HuH-7 (cell line): ENCODE results near the gene PLCB1.
A peak's percentile ranks its signal among the peaks of the same experiment; 100 is the strongest.

Source experiments
- DNase-seq: peaks from one replicate; pipeline ENCODE4 v3.0.0; 2011; ENCODE audit warnings: low spot score

PLCB1 gene

GRCh38 chr20:8722277-8722928 is 590.3 kb downstream of the PLCB1 start:
- DNase-seq: peak; percentile 62

GRCh38 chr20:8723296-8723695 is 591.2 kb downstream of the PLCB1 start:
- DNase-seq: no peak

DNA sequence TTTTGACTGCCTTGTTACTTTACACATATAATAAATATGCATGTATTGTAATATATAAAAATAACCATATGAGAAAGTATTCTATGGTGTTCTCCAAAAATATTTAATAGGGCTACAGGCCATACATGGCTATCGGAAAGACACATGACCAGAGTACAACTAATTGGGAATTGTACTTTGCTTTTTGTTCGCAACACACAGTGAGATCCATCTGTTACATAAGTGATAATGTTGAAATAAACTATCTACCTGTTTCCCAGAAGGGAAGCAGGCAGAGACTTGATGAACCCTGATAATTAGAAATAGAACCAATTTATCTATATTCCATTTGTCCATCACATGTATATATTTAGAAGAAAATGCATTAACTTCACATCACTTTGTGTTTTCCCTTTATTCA is 592.8 kb downstream of the PLCB1 start:
- no peak for DNase-seq

DNA sequence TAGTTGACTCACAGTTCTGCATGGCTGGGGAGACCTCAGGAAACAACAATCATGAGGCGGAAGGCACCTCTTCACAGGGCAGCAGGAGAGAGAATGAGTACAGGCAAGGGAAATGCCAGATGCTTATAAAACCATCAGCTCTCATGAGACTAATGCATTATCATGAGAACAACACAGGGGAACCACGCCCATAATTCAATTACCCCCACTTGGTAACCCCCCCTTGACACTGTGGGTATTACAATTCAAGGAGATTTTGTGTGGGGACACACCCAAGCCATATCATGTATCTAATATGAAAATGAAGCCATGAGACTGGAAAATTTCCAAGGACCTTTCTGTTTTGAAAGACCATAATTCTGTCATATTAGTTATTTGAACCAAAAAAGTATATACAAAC is 594.4 kb downstream of the PLCB1 start:
- no peak for DNase-seq

- DNase-seq: no peak
Measured at GRCh38 chr20:8735014-8735413, 602.9 kb downstream of the PLCB1 start.

DNA sequence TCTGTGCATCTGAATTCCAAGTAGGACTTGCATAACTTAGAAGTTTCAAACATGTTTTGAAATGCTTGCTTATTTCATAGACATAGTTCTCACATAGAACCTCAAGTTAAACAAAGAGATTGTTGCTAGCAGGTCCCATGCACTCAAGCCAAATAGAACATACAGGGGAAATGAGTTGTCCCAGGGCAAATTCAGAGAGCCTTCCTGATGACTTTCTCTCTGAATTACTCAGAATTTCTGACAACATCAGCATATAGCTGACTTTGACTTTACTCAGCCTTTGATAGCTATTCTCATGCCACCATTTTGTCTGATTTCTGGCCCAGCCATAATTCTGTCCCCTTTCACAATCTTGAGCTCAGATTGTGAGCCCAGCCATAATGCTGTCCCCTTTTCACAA is 603.6 kb downstream of the PLCB1 start:
- no peak for DNase-seq

DNA sequence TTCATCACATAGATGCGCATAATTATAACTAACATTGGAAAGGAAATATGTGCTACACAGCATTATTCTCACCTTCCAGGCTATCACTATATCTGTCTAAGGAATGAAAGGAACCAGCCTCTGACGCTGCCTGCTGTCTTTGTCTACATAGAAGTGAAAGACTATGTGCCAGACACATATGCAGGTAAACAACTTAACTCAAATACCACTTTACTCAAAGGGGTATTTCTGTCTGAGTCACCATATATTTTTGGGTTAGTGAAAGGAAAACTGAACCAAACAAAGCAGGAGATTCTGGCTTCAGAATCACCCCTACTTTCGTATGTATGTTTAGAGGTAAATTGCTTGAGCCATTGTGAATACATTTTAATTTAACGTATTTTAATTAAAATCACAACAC is 608.2 kb downstream of the PLCB1 start:
- DNase-seq: no peak

- DNase-seq: no peak
Measured at GRCh38 chr20:8744228-8744844, 612.3 kb downstream of the PLCB1 start.

DNA sequence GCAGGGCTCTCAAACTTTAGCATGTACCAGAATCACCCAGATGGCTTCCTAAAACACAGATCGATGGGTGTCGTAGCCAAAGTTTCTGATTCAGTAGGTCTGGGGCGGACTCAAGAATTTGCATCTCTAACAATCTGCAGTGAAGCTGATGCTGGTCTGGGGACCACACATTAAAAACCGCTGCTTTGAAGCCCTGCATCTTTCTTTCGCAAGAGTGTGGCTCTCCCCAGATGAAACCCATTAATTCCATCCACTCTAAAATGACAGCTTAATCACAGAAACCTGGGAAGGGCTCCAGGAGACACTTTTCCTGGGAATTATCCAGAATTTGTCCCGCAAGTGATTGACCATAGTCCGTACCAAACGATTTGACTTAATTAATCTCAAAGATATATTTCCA is 617.0 kb downstream of the PLCB1 start:
- no peak for DNase-seq

DNA sequence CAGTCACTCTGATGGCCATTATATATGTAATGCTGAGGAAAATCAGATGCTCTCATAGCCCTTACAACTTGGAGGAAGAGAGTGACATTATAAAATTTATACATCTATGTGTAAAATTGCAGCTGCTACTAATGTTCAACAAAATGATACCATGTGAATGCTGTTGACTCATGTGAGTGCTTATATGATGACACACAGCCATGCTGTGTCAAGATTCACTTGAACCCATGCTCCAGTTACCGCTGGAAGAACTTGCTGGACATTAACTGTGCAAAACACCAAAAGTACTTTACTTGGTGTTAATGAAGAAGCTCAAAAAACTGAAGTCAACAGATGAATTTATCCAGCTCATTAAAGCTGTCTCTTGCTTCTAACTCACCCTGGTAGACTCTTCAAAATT is 617.9 kb downstream of the PLCB1 start:
- no peak for DNase-seq

DNA sequence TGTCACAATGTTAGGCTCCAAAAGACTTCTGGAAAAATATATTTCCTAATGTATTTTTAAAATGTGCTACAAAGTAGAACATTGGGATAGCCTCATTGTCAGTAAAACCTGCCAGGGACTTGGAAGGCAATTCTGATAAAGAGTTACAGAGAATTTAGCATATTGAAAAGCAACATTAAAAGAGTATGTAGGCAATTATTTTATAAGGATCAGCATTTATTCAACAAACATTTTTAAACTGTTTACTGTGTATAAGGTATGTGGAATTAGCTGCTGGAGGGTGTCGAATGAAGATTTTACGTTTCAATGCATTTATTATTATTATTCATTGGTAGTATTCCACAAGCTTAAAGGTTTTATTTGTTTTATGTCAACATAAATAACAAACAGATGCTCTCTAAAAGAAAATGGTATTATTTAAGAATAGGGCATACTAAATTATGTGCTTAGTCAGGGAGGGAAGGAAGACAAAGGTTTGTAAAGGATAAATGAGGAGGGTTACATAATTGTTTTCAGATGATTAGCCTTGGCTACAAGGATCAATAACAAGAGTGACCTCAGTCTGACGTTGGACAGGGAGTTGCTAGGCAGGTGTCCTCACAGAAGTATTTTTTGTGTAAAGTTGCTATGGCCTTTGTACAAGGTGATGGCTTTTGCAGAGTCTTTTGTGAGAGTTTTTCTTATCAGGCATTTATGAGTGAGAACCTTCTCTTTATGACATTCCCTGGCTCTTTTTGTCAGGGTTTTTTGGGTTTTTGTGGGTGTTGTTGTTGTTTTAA is 623.5 kb downstream of the PLCB1 start:
- DNase-seq: no peak

DNA sequence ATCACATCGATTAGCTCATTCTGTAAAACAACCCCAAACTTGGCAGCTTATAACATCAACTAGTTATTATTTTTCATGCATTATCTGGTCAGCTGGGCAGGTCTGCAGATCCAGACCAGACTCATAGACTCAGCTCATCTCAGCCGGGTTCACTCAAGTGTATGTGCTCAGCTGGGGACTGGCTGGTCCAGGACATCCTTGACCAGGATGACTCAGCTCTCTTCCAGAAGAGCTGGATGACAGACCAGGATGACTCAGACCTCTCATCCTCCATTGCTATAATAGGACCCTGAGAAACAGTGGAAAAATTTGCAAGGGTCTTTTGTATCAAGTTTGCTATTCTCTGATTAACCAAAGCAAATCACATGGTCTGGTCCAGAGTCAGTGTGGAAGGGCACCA is 624.3 kb downstream of the PLCB1 start:
- DNase-seq: no peak

DNA sequence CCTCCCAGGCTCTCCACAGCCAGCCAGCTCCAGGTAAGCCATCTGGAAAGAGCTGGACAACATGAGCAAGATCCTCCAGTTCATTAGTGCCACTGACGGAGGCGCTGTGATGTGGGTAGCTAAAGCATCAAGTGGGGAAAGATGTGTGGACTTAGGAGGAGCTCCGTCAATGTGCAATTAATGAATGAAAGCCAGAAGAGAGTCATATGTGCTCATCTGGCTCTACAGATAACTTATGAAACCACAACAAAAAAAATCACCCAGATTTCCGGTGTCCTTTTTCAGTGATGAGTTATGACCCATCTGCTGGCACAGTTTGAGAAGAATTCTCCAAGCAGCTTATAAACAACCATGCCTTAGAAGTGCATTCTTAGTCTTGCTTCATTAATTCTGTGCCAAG is 625.1 kb downstream of the PLCB1 start:
- DNase-seq: no peak

DNA sequence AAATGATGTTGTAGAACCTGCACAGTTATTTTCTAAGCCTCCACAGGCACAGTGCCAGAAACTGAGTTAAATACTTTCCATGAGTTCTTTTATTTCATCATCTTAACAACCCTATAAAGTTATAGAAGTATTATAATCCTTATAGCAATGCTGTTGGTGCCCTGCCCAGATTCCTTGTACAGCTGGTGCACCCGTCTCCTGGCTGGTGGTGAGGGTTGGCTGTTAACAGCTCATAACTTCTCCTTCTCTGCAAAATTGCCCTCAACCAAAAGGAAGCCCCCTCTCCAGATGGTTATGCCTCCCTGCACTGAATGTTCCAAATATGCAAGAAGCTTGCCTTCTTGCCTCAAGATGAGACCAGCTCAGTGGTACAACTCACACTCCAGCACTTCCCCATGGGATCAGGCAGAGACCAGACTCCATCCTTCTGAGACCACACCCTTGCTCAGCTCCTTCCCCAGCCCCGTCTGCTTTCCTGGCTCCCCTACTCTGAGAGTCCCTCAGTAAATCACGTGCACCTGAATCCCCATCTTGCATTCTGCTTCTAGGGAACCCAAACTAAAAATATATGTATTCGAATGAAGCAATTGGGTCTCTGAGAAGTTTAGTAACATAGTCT is 632.4 kb downstream of the PLCB1 start:
- DNase-seq: no peak

DNA sequence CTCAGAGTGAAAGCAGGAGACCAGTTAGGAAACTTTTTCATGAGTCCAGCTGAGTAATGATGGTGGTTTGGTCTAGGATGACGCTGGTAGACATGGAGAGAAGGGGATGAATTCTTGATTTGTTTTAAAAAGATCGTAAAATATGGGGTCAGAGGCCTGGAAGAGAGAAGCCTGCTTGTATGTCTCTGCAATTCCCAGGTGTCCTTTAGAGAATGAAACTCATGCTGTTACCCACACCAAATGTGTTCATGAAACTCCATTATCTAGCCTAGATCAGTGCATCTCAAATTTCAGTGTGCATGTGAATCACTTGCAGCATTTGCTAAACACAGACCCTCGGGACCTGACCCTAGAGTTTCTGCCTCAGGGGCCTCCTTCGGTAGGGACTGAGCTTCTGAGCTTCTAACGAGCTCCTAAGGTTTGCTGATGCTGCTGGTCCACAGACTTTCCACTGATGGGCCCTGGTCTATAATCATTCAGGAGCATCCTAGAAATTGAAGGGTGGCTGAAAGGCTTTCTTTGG is 634.9 kb downstream of the PLCB1 start:
- no peak for DNase-seq

DNA sequence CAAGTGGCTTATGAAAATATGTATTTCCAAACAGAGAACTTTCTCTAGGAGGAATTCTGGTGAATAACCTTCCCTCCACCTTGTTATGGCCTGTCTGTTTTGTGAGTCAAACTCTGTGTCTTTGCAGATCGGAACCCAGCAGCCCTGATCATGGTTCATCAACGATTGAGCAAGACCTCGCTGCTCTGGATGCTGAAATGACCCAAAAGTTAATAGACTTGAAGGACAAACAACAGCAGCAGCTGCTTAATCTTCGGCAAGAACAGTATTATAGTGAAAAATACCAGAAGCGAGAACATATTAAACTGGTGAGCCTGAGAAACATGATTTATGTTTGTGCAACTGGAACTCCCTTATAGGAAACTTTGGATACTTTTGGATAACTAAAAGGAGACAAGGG is 642.3 kb downstream of the PLCB1 start:
- DNase-seq: no peak

DNA sequence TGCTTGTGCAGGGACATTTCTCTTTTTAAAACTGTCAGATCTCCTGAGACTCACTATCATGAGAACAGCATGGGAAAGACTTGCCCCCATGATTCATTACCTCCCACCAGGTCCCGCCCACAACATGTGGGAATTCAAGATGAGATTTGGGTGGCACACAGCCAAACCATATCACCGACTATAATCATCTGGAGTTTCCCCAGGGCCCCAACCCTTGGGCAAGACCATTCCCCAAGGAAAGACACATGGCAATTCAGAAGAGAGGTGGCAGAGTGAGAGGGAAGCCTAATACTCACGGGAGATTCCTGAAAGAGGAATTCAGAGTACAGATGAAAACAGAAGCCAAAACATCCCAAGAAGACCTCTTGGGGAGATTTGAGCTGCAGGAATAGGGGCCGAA is 645.8 kb downstream of the PLCB1 start:
- DNase-seq: no peak

- DNase-seq: no peak
Measured at GRCh38 chr20:8778387-8778786, 646.3 kb downstream of the PLCB1 start.

GRCh38 chr20:8780915-8781314 is 648.8 kb downstream of the PLCB1 start:
- no peak for DNase-seq

GRCh38 chr20:8782804-8783203 is 650.7 kb downstream of the PLCB1 start:
- no peak for DNase-seq

DNA sequence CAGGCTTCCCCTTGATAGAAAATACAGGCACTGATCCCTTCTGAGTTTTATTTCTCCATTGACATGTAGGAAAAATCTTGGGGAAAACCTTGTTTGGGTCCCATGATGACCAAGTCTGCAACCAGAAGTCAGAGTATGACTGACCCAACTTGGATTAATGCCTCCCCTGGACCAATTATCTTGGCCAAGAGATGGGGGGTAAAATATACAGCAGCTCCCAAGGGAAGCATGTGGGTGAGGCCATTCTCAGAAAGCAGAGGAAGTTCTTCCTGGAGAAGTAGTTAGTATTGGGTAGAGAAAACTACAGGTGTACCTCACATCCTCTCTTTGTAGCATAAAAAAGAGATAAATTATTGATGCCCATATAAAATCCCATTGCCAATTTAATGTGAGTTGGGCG is 651.7 kb downstream of the PLCB1 start:
- DNase-seq: no peak

GRCh38 chr20:8786383-8786782 is 654.3 kb downstream of the PLCB1 start:
- no peak for DNase-seq

GRCh38 chr20:8787090-8787489 is 655.0 kb downstream of the PLCB1 start:
- no peak for DNase-seq
